ENCODE results near the gene MBNL2.
"Not testable (repeated sequence)": the region's sequence is repeated elsewhere in the genome, so short reads cannot be mapped to it uniquely, and the experiment has no call there.

Gene MBNL2

DNA sequence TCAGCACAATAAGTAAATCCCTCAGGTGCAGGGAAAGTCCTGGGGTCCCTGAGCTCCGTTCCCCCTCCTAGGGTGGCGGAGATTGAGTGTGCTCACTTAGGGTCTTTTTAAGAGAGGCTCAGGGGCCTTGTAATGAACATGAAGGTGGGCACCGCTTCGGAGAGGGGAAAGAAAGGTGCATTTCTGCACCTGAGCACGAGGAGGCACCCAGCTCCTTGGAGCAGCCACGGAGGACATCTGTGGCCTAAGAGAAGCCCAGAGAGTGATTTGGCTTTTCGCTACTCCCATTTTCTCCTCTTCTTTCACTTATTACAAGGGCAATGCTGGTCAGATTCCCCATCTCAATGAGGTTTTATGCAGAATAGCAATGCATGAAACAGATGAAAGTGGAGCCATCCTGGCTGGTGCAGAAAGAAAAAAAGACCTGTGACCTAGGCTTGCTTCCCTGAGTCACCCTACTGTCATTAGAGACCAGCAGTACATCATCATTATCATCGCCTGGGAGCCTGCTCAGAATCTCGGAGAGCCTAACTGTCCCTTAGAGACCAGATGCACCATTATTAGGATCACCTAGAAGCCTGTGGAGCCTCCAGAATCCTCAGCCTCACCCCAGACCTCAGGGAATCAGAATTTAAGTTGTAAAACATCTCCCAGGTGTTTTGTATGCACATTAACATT lies 125.3 kb downstream of the MBNL2 start:
- DNase-seq (ENCODE audit: low read depth in 2 of 2), result no peak

DNA sequence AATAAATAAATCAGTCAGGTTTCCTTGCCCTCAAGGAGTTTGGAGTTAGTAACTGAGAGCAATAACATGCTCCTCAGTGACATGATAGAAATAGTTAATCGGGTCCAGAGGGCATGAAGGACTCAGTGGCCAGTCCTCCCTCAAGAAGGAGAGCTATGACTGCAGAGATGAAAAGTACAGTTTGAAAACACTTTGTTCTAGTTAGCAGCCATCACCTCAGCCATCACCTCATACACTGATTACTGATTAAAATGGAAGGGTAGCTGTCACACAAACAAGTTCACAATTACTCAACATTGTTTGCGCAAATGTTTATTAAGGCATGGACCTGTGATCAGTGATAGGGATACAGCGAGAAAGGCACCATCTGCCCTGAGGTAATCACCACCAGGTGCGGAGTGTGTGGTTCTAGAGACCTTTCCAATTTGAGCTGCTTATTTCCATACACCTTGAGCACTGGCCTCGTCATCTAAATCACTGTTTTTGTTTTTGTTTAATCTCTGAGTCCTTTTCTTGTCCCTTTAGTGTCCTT lies 126.5 kb downstream of the MBNL2 start:
- no peak for DNase-seq (ENCODE audit: low read depth in 2 of 2)

- not testable (repeated sequence) for DNase-seq (ENCODE audit: low read depth in 2 of 2)
These were observed 129.9 kb downstream of the MBNL2 start for GRCh38 chr13:97352012-97352411.

GRCh38 chr13:97352815-97353214 lies 130.7 kb downstream of the MBNL2 start:
- no peak for DNase-seq (ENCODE audit: low read depth in 2 of 2)

GRCh38 chr13:97353927-97354675 lies 132.0 kb downstream of the MBNL2 start:
- DNase-seq (ENCODE audit: low read depth in 2 of 2), result no peak

DNA sequence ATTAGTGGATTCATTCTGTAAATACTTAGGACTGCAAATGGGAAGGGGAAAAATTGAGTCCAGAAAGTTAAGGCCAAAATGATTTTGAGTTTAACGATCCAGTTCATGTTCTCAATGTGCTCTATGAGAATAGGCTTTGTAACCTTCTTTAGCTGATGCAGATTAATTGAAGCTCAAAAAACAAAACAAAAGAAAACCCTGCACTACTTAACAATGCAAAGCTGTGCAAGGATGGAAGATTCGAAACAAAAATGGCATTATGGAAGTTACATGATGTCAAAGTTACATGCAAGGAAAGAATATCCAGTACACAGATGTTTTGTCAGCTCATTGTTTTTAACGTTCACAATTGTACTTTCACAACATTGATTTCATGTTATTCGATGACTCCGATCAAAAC lies 132.7 kb downstream of the MBNL2 start:
- DNase-seq (ENCODE audit: low read depth in 2 of 2), result no peak

GRCh38 chr13:97356592-97356991 lies 134.5 kb downstream of the MBNL2 start:
- no peak for DNase-seq (ENCODE audit: low read depth in 2 of 2)

GRCh38 chr13:97359181-97360057 lies 137.3 kb downstream of the MBNL2 start:
- DNase-seq (ENCODE audit: low read depth in 2 of 2), result peak in 1 of 2 donors; percentile 11

- DNase-seq (ENCODE audit: low read depth in 2 of 2), result no peak
These were observed 138.5 kb downstream of the MBNL2 start for GRCh38 chr13:97360610-97361009.

GRCh38 chr13:97364031-97364430 lies 141.9 kb downstream of the MBNL2 start:
- DNase-seq (ENCODE audit: low read depth in 2 of 2), result no peak

GRCh38 chr13:97364827-97365226 lies 142.7 kb downstream of the MBNL2 start:
- no peak for DNase-seq (ENCODE audit: low read depth in 2 of 2)

GRCh38 chr13:97366172-97366688 lies 144.1 kb downstream of the MBNL2 start:
- no peak for DNase-seq (ENCODE audit: low read depth in 2 of 2)

- no peak for DNase-seq (ENCODE audit: low read depth in 2 of 2)
These were observed 145.1 kb downstream of the MBNL2 start for GRCh38 chr13:97367016-97367822.

DNA sequence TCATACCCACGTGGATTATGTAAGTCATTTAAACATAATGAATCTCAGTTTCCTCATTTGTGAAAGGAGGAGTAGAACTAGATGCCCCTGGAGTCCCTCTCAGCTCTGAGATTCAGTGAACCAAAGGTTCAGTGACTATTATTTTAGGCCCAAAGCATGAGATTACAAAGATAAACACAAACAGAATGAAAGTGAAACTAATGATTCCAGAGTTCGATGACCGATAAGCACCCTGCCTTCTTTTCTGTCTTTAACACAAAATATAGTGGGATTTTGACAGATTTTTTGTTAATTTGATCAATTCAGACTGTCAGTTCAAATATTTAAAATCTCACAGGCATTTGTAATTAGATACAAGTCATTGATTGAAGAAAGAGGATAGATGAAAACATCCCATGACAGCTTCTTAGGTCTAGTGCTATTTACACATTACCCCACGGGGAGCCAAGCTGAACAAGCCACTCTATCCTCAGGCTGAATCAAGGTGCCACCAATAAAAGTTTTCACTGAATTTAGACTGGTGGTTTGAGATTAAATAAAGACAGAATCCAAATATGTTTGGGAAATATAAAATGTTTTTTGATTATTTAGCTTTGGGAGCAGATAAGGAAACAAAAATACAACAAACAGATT lies 147.2 kb downstream of the MBNL2 start:
- DNase-seq (ENCODE audit: low read depth in 2 of 2), result no peak

DNA sequence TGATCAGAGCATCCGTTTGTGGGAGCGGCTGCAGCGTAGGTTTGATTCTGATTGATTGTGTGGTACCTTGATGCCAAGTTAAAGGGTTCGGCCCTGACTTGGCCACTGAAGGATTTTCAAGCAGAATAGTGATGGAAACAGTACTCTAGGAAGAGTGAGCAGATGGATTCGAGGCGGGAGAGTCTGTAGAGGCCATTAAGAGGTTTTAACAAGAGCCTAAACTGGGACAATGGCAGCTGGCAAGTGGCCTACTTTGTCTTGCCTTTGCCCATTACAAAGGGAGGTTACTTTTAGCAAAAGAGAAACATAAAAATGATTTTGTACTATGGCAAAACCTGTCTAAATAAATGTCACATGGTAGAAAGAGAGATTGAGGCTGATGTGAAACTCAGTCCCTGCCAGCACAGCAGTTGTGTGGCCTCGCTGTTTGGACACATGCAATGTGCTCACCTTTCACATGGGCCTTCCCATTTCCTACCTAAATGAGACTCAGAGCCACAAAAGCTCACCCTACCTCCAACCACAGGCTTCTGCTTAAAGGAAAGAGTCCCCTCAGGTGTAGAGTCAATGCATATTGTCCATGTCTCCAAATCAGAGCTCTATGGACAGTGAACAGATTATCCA lies 149.5 kb downstream of the MBNL2 start:
- no peak for DNase-seq (ENCODE audit: low read depth in 2 of 2)

- no peak for DNase-seq (ENCODE audit: low read depth in 2 of 2)
These were observed 150.8 kb downstream of the MBNL2 start for GRCh38 chr13:97372936-97373335.

GRCh38 chr13:97373787-97374186 lies 151.7 kb downstream of the MBNL2 start:
- DNase-seq (ENCODE audit: low read depth in 2 of 2), result no peak

GRCh38 chr13:97376981-97377380 lies 154.8 kb downstream of the MBNL2 start:
- no peak for DNase-seq (ENCODE audit: low read depth in 2 of 2)

GRCh38 chr13:97379386-97379785 lies 157.3 kb downstream of the MBNL2 start:
- DNase-seq (ENCODE audit: low read depth in 2 of 2), result no peak

DNA sequence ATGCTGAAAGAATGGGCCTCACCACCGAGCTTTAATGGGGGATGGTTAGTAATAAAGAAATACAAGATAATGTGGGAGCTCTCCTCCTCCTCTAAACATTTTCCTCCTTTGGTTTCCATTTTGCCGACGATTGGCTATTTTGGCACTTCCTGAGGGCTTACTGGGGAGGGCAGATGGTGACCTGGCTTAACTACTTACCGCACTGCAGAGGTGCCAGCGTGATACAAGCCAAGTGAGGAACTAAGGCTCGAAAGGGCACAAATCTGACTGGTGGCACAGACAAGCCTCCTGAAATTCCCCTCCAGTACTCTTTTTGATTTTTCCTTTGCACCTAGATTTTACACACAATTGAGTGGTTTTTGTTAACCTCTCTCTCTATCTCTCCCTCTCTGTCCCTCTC lies 158.6 kb downstream of the MBNL2 start:
- no peak for DNase-seq (ENCODE audit: low read depth in 2 of 2)
